Measurements from ENCODE around the gene PRPSAP1. TPM values are rescaled to one million over a fixed set of nuclear protein-coding genes. Genes with fewer than 3 reads are reported as not detected.

Gene PRPSAP1
- total RNA-seq, 3 donors from 2014 or later, result 45.3 to 63.0 (median 61.4) TPM

DNA sequence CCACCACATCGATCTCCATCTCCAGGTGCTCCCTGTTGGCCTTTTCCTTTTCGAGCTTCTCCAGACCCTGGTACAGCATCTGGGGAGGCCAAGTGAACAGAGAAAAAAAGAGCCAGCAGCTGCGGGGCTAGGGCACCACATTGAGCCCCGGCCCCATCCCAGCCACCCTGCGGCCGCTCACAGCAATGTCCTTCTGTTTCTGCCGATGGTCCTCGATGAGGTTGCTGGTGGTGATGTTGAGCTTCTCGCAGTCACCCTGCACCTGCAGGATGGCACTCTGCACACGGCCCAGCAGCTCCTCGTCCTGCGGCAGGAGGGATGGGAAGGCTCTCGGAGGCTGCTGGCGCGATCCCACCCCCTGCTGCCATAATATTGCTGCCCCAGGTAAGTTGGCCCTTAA is 73.1 kb downstream of the PRPSAP1 start:
- H3K9me3 ChIP-seq, result no peaks in the 10 kb centered on the region
- intact Hi-C loops (cut with DNase I, micrococcal nuclease), result no loop called here
- H3K4me3 ChIP-seq, result no peak overlapping the region
- no peaks in the 10 kb centered on the region for H3K36me3 ChIP-seq (ENCODE audit: low read depth)
- H3K4me1 ChIP-seq (ENCODE audit: low read depth), result peaks cover 9% of the 10 kb centered on the region
- TF ChIP-seq, protein P1, sequence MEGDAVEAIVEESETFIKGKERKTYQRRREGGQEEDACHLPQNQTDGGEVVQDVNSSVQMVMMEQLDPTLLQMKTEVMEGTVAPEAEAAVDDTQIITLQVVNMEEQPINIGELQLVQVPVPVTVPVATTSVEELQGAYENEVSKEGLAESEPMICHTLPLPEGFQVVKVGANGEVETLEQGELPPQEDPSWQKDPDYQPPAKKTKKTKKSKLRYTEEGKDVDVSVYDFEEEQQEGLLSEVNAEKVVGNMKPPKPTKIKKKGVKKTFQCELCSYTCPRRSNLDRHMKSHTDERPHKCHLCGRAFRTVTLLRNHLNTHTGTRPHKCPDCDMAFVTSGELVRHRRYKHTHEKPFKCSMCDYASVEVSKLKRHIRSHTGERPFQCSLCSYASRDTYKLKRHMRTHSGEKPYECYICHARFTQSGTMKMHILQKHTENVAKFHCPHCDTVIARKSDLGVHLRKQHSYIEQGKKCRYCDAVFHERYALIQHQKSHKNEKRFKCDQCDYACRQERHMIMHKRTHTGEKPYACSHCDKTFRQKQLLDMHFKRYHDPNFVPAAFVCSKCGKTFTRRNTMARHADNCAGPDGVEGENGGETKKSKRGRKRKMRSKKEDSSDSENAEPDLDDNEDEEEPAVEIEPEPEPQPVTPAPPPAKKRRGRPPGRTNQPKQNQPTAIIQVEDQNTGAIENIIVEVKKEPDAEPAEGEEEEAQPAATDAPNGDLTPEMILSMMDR (IDR thresholded peaks at IDR 0.05), result no peak
- DNase-seq, result no peak
- no peak for ATAC-seq

DNA sequence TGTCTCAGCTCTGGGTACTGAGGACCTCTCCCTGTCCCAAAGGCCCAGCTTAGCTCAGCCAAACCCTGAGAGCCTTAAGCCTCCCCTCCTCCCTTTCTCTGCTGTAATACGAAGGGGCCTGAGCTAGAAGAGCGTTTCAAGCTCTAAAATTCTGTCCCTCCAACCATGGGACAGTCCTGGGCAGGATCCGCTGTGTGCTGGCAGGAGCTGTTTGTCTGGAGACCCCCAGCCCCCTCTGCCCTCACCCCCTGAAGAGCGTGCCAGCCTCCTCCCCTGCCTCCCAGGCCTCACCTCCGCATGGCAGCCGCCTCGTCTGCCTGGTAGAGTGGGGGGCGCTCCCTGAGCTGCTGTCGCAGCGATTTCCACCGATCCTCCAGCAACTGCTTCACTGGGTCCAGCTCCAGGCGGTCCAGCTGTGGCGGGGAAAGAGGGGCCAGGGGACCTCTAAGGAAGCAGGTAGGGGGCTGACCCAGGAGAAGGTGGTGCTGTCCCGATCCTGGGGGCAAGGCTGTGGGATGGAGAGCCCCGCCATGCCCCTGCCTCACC is 73.9 kb downstream of the PRPSAP1 start:
- intact Hi-C loops (cut with DNase I, micrococcal nuclease), result loop anchor here (5.0 to 10.0 kb wide), 2 partner anchors 95 to 158 kb away; no protein-coding TSS in a partner anchor
- no peak overlapping the region for H3K4me3 ChIP-seq
- H3K36me3 ChIP-seq (ENCODE audit: low read depth), result no peaks in the 10 kb centered on the region
- peaks cover 9% of the 10 kb centered on the region for H3K4me1 ChIP-seq (ENCODE audit: low read depth)
- ATAC-seq (no peak), DNase-seq (peak in 1 of 3 donors; percentile 51)
- TF ChIP-seq, protein P1 (IDR thresholded peaks at IDR 0.05), result no peak
- H3K9me3 ChIP-seq, result no peaks in the 10 kb centered on the region

DNA sequence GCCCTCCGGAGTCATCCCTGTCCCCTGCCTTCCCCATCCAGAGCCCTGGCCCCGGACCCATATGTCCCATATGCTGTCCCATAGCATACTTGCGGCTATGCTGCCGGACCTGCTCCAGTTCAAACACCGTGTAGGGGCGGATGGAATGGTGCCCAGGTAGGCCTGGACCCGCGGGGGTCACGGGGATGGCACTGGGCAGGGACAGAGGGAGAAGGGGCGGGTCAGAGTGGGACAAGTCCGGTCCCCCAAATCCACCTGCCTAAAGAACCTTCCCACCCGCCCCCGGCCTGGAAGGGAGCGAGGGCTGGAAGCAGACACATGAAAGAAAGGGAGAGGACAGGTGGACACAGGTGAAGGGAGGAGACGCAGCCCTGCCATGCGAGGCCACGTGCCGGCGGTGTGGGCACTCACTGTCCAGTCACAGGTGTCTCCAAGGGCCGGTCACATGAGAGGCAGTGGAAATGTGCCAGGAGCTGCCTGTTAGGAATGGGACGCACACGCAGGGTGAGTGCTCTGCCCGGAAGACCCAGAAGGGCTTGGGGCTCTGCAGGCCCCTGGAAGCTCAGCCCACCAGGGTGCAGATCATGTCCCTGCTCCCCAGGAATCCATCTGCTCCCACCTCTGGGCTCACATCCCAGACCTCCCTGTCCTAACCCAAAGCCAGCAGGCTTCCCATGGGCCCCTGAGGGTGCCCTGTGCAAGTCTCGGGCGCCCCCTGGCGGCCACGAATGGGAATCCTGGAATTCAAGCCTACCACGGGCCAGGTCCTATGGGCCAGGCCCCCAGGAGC is 74.6 kb downstream of the PRPSAP1 start:
- H3K9me3 ChIP-seq, result no peaks in the 10 kb centered on the region
- peaks cover 9% of the 10 kb centered on the region for H3K4me1 ChIP-seq (ENCODE audit: low read depth)
- intact Hi-C loops (cut with DNase I, micrococcal nuclease), result loop anchor here (5.0 to 10.0 kb wide), 2 partner anchors 94 to 157 kb away; no protein-coding TSS in a partner anchor
- H3K4me3 ChIP-seq, result no peak overlapping the region
- H3K36me3 ChIP-seq (ENCODE audit: low read depth), result no peaks in the 10 kb centered on the region
- TF ChIP-seq, protein P1 (IDR thresholded peaks at IDR 0.05), result peak; percentile 81
- DNase-seq (peak; percentile 88 to 94 (median 91)), ATAC-seq (peak; percentile 92)

DNA sequence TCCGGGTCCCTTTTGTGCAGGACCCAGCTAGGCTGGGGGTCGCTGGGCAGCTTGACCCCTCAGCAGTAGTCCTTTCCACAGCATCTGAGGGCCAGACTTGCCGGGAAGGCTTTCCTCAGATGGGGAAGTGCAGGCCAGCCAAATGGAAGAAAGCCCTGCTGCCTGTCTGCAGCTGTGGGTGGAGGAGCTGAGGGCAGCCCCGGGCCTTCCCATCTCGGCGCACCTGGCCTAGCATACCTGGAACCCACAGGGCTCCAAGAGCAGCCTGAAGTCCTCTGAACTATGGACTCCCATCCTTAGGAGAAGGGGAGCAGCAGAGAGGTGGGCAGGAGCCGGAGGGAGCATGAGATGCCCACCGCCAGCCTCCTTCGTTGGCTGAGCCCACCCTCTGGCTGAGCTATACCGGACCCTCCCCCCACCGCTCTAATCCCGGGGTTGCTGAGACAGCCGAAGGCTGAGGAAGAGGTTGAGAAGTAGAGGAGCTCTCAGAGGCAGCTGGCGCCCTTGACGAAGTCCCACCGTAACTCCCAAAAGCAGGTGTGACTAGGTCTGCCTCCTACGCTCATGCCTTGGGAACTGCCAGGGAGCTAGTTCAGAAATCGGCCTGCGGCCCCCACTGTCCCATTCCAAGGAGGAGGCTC is 75.3 kb downstream of the PRPSAP1 start:
- DNase-seq (peak in 1 of 3 donors; percentile 46), ATAC-seq (no peak)
- intact Hi-C loops (cut with DNase I, micrococcal nuclease), result loop anchor here (5.0 to 10.0 kb wide), 2 partner anchors 94 to 156 kb away; no protein-coding TSS in a partner anchor
- TF ChIP-seq, protein P1 (IDR thresholded peaks at IDR 0.05), result no peak
- Histone ChIP-seq H3K4me3 (no peak overlapping the region), H3K4me1 (ENCODE audit: low read depth) (peaks cover 9% of the 10 kb centered on the region), H3K9me3 (no peaks in the 10 kb centered on the region), H3K36me3 (ENCODE audit: low read depth) (no peaks in the 10 kb centered on the region)

DNA sequence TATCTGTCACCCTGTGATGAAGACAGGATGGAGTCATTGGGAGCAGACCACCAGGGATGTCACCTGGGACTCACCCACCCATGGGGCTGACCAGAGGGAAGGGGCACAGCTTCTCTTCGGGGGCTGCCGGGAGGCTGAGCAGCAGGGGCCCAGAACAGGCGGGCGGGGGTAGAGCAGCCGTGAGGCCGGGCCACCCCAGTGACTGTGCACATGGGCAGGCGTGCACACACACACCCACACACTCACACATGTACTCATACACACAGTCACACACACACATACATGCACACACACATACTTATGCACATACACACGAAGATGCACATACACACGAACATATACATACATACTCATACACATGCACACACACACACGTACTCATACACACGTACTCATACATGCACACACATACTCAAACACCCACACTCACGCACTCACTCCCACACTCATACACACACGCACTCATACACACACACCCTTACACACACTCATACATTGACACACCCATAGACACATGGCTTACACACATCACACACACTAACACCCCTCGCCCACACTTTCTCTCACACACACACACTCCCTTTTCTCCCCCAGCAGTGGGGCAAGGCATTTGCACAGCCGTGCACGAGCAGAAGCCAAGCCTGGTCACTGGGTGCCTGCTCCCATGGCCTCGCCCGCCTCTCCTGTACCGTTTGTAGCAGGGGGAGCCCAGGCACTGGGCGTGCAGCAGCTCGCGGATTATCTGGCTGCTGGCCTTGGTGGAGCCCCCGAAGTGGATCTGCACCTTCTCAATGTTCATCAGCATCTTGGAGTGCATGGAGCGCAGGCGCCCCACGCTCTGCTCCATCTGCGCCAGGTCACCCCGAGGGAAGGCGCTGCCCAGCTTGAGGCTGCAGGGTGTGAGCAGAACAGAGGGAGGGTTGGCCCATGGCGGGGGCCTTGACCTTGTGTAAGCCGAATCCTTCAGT is 76.1 kb downstream of the PRPSAP1 start:
- Histone ChIP-seq H3K4me3 (no peak overlapping the region), H3K9me3 (no peaks in the 10 kb centered on the region), H3K36me3 (ENCODE audit: low read depth) (no peaks in the 10 kb centered on the region), H3K4me1 (ENCODE audit: low read depth) (peaks cover 10% of the 10 kb centered on the region)
- TF ChIP-seq, protein P1 (IDR thresholded peaks at IDR 0.05), result no peak
- ATAC-seq (no peak), DNase-seq (peak in 1 of 3 donors; percentile 51)
- intact Hi-C loops (cut with DNase I, micrococcal nuclease), result loop anchor here (5.0 to 10.0 kb wide), 2 partner anchors 93 to 155 kb away; no protein-coding TSS in a partner anchor
